ENCODE results near the gene AHCYL2.

DNA sequence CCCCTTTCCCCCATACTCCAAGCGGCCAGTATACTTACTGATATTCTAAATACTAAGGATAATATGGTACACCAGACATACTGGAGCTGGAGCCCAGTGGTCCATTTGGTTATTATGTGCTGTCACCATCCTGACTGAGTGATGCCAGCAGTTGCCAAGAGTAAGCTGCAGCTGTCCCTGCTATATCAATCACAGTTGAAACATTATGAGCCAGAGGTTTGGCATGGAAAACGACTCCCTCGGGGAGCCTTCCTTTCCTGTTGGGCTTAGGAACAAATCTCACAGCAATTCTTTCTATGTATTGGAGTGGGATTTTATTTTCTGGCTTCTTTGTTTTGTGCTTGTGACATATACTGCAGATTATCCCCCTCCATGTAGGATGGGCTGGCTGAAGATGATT lies 242.0 kb downstream of the AHCYL2 start:
- TF ChIP-seq, protein P1, sequence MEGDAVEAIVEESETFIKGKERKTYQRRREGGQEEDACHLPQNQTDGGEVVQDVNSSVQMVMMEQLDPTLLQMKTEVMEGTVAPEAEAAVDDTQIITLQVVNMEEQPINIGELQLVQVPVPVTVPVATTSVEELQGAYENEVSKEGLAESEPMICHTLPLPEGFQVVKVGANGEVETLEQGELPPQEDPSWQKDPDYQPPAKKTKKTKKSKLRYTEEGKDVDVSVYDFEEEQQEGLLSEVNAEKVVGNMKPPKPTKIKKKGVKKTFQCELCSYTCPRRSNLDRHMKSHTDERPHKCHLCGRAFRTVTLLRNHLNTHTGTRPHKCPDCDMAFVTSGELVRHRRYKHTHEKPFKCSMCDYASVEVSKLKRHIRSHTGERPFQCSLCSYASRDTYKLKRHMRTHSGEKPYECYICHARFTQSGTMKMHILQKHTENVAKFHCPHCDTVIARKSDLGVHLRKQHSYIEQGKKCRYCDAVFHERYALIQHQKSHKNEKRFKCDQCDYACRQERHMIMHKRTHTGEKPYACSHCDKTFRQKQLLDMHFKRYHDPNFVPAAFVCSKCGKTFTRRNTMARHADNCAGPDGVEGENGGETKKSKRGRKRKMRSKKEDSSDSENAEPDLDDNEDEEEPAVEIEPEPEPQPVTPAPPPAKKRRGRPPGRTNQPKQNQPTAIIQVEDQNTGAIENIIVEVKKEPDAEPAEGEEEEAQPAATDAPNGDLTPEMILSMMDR (IDR thresholded peaks at IDR 0.05; ENCODE audit: insufficient read depth, low read length, poor library complexity, severe bottlenecking): no peak
- TF ChIP-seq EZH2phosphoT487 (conservative IDR thresholded peaks at IDR 0.05; ENCODE audit: low read length): no peak

All from SU-DHL-6 (cell line).